ENCODE data around the gene MEGF6.

Gene MEGF6

GRCh38 chr1:3504151-3504821 lies 107.0 kb downstream of the MEGF6 start:
- no peak for DNase-seq (ENCODE audit: low read depth)

GRCh38 chr1:3503525-3503886 lies 107.8 kb downstream of the MEGF6 start:
- no peak for DNase-seq (ENCODE audit: low read depth)

- no peak for DNase-seq (ENCODE audit: low read depth)
These were observed 108.4 kb downstream of the MEGF6 start for GRCh38 chr1:3502641-3503524.

- DNase-seq (ENCODE audit: low read depth) = no peak
These were observed 109.3 kb downstream of the MEGF6 start for GRCh38 chr1:3501856-3502640.

- DNase-seq (ENCODE audit: low read depth) = no peak
These were observed 109.9 kb downstream of the MEGF6 start for GRCh38 chr1:3501437-3501836.

GRCh38 chr1:3500265-3500835 lies 111.0 kb downstream of the MEGF6 start:
- no peak for DNase-seq (ENCODE audit: low read depth)

- DNase-seq (ENCODE audit: low read depth) = no peak
These were observed 111.7 kb downstream of the MEGF6 start for GRCh38 chr1:3499611-3500010.

GRCh38 chr1:3498986-3499385 lies 112.3 kb downstream of the MEGF6 start:
- DNase-seq (ENCODE audit: low read depth) = no peak

GRCh38 chr1:3498246-3498930 lies 112.9 kb downstream of the MEGF6 start:
- no peak for DNase-seq (ENCODE audit: low read depth)

GRCh38 chr1:3497521-3497920 lies 113.8 kb downstream of the MEGF6 start:
- DNase-seq (ENCODE audit: low read depth) = no peak

GRCh38 chr1:3496916-3497315 lies 114.4 kb downstream of the MEGF6 start:
- DNase-seq (ENCODE audit: low read depth) = no peak

GRCh38 chr1:3495776-3496745 lies 115.2 kb downstream of the MEGF6 start:
- DNase-seq (ENCODE audit: low read depth) = no peak

- no peak for DNase-seq (ENCODE audit: low read depth)
These were observed 116.7 kb downstream of the MEGF6 start for GRCh38 chr1:3494321-3495308.

GRCh38 chr1:3492545-3493246 lies 118.6 kb downstream of the MEGF6 start:
- no peak for DNase-seq (ENCODE audit: low read depth)

GRCh38 chr1:3491291-3492246 lies 119.7 kb downstream of the MEGF6 start:
- peak; percentile 88 for DNase-seq (ENCODE audit: low read depth)

GRCh38 chr1:3490046-3490745 lies 121.1 kb downstream of the MEGF6 start:
- DNase-seq (ENCODE audit: low read depth) = no peak

GRCh38 chr1:3488432-3488831 lies 122.9 kb downstream of the MEGF6 start:
- no peak for DNase-seq (ENCODE audit: low read depth)

All from stimulated activated CD8-positive, alpha-beta memory T cell treated with anti-CD3 and anti-CD28 coated beads, Interleukin-15, amount 100 ng/mL, for 24 hours (primary cell).